K562 (cell line): ENCODE measurements around the gene FMO5. TPM values are rescaled to one million over a fixed set of nuclear protein-coding genes. Genes with fewer than 3 reads are reported as not detected.

ENCODE experiments used
- ATAC-seq: fragments of 200-7000 bp; cut with Tn5 transposase; 3 replicates; pipeline ENCODE4 v1.9.1; 2020; ENCODE audit warnings: moderate library complexity
- BruUV-seq: library from RNA; stranded (reverse); fragments of 400-500 nt; replicated peaks from 2 replicates; lab custom pipeline; 2021; lab: Mats Ljungman, UMichigan
- CTCF ChIA-PET: fragments of 300-600 bp; formaldehyde crosslinking; extraction: SDS; loops from one replicate; lab custom pipeline; 2021; ENCODE audit warnings: low intra/inter-chr PET ratio; lab: Yijun Ruan, JAX
- POLR2A ChIA-PET: fragments of 300-600, 350-650 bp; sonication (Branson Sonifier 250); formaldehyde crosslinking; extraction: SDS; loops from one replicate; lab custom pipeline; 2021; ENCODE audit warnings: antibody characterized with exemption, inconsistent platforms; lab: Yijun Ruan, JAX
- DNase-seq, 4 experiments: peaks; one replicate each; pipeline versions ENCODE4 v3.0.0 to v3.0.0-alpha.2; 2011 to 2018; ENCODE audit warnings: low spot score in 3 of 4, mixed read lengths in 3 of 4; ENCODE audit errors: extremely low read depth in 1 of 4
- FAIRE-seq: peaks from 2 replicates; lab custom pipeline; 2011; peaks lifted over from hg19 to GRCh38; lab: Jason Lieb, UNC
- H2AFZ ChIP-seq: 2 replicates; pipeline ENCODE4 v1.6.0; 2011; ENCODE audit warnings: low read depth, low read length, control low read depth, inconsistent platforms
- H3K27ac ChIP-seq: fragments of 200-600 bp; 3 replicates; pipeline ENCODE4 v1.8.0; 2011; ENCODE audit warnings: low read depth, mild to moderate bottlenecking, control low read depth, inconsistent platforms, low read length, moderate library complexity, mixed read lengths; ENCODE audit errors: extremely low read depth
- H3K27me3 ChIP-seq, 2 experiments: fragments of 300-600 bp in 1 of 2; 2 replicates in 1 of 2; 3 replicates in 1 of 2; pipeline versions ENCODE4 v1.6.0 to v1.8.0; 2011; ENCODE audit warnings: inconsistent platforms in 2 of 2, low read length in 2 of 2, mild to moderate bottlenecking in 1 of 2, mixed read lengths in 1 of 2, moderate library complexity in 1 of 2; ENCODE audit not compliant: control insufficient read depth in 2 of 2, insufficient read depth in 2 of 2
- H3K36me3 ChIP-seq: fragments of 300-600 bp; 3 replicates; pipeline ENCODE4 v1.8.0; 2011; ENCODE audit warnings: mild to moderate bottlenecking, low read length, inconsistent platforms; ENCODE audit not compliant: control insufficient read depth, insufficient read depth
- H3K4me1 ChIP-seq, 2 experiments: fragments of 200-600 bp in 1 of 2; replicated peaks in 1 of 2; 2 replicates in 1 of 2; 3 replicates in 1 of 2; pipeline versions ENCODE4 v1.5.1 to v1.8.0; 2011; ENCODE audit warnings: inconsistent platforms in 2 of 2, low read length in 2 of 2, mild to moderate bottlenecking in 1 of 2, mixed read lengths in 1 of 2, moderate library complexity in 1 of 2; ENCODE audit not compliant: control insufficient read depth in 2 of 2, insufficient read depth in 2 of 2
- H3K4me2 ChIP-seq: 2 replicates; pipeline ENCODE4 v1.6.1; 2011; ENCODE audit warnings: low read length, control low read depth, inconsistent platforms, mixed read lengths; ENCODE audit not compliant: insufficient read depth
- H3K4me3 ChIP-seq: fragments of 200-600 bp; sonication (generic), shearing (Covaris generic); 2 replicates; pipeline ENCODE4 v1.5.1; 2016; ENCODE audit warnings: control low read depth, inconsistent platforms
- H3K79me2 ChIP-seq: fragments of 200-600 bp; 3 replicates; pipeline ENCODE4 v1.8.0; 2011; ENCODE audit warnings: low read length, inconsistent platforms; ENCODE audit not compliant: control insufficient read depth, insufficient read depth
- H3K9ac ChIP-seq, 2 experiments: 2 replicates each; pipeline versions ENCODE4 v1.6.0 to v1.6.1; 2011; ENCODE audit warnings: low read depth in 2 of 2, low read length in 2 of 2, control low read depth in 1 of 2, inconsistent platforms in 1 of 2, mild to moderate bottlenecking in 1 of 2, mixed read lengths in 1 of 2; ENCODE audit not compliant: insufficient read depth in 1 of 2
- H3K9me1 ChIP-seq: one replicate; pipeline ENCODE4 v1.6.0; 2011; ENCODE audit warnings: inconsistent platforms, mild to moderate bottlenecking, low read length, moderate library complexity; ENCODE audit not compliant: control insufficient read depth, insufficient read depth
- H3K9me3 ChIP-seq: replicated peaks from 2 replicates; pipeline ENCODE4 v1.5.1; 2011; ENCODE audit warnings: low read depth, low read length, inconsistent platforms; ENCODE audit not compliant: control insufficient read depth, insufficient read depth
- H4K20me1 ChIP-seq: replicated peaks from 2 replicates; pipeline ENCODE4 v1.6.1; 2011; ENCODE audit warnings: low read length, inconsistent platforms, mixed read lengths; ENCODE audit not compliant: control insufficient read depth, insufficient read depth
- BHLHE40 ChIP-seq: IDR thresholded peaks from 2 replicates; pipeline ENCODE4 v1.6.1; 2011; ENCODE audit warnings: low read length, improper control_type of control experiment
- FOXM1 ChIP-seq, 2 experiments: fragments of 450-650 bp in 1 of 2; sonication (generic) in 1 of 2; formaldehyde crosslinking in 1 of 2; IDR thresholded peaks; 2 replicates each; pipeline versions ENCODE4 v1.6.1 to v1.9.0; 2017 to 2022; ENCODE audit warnings: low read depth in 2 of 2, mild to moderate bottlenecking in 2 of 2, missing genetic modification reagents in 1 of 2, moderate library complexity in 1 of 2
- GTF2A2 ChIP-seq: IDR thresholded peaks from 2 replicates; pipeline ENCODE4 v1.6.1; 2016; ENCODE audit warnings: mild to moderate bottlenecking, missing genetic modification characterization, missing compliant biosample characterization
- TAL1 ChIP-seq: fragments of 450-650 bp; IDR thresholded peaks from 2 replicates; pipeline ENCODE4 v1.6.1; 2016; ENCODE audit warnings: mild to moderate bottlenecking
- ZNF146 ChIP-seq: IDR thresholded peaks from one replicate; pipeline ENCODE4 v1.6.1; 2018; ENCODE audit warnings: missing compliant biosample characterization; ENCODE audit not compliant: unreplicated experiment
- WGBS: fragments of 100-300 bp; shearing (Covaris generic); methylation state at CpG from one replicate; pipeline ENCODE4 v1.1.6; 2016; ENCODE audit warnings: low coverage, mixed read lengths; ENCODE audit not compliant: insufficient coverage; ENCODE audit errors: missing lambda C conversion rate; 5-methylcytosine and 5-hydroxymethylcytosine counted together
- in situ Hi-C: fragments of 300-500 bp; cut with MboI; formaldehyde crosslinking; loops from 4 replicates; pipeline ENCODE4 v1.15.0; 2018; ENCODE audit warnings: inconsistent platforms, mixed read lengths
- intact Hi-C: fragments of 100-400 bp; cut with micrococcal nuclease; formaldehyde crosslinking; loops from 2 replicates; pipeline ENCODE4 v1.14.2; 2022
- polyA plus RNA-seq, 8 experiments: library from polyadenylated mRNA; depleted of rRNA in 4 of 8; stranded (reverse) in 5 of 8; unstranded in 3 of 8; fragments of >200 nt; fragmentation: Nextera tagmentation in 2 of 8; fragmentation: Illumina TruSeq in 1 of 8; extraction: Ambion mirVana in 2 of 8; extraction: Trizol in 1 of 8; gene quantifications; 2 replicates each; pipeline versions ENCODE4 v1.2.1 to v1.2.3, GENCODE V29; 2011 to 2014; ENCODE audit warnings: inconsistent platforms in 1 of 8, missing spikeins in 1 of 8
- total RNA-seq, 7 experiments: library from RNA; depleted of rRNA in 6 of 7; stranded (reverse); fragments of >200 nt in 6 of 7; fragmentation: Illumina TruSeq in 2 of 7; extraction: Trizol in 2 of 7; gene quantifications; 2 replicates each; pipeline versions ENCODE4 v1.2.1 to v1.2.3, GENCODE V29; 2011 to 2021; ENCODE audit warnings: low replicate concordance in 1 of 7
- TF ChIP-seq, protein P1 (sequence below): fragments of 250-450 bp; sonication (Bioruptor Pico); IDR thresholded peaks from 2 replicates; pipeline ENCODE4 v1.8.0; 2022; ENCODE audit warnings: moderate library complexity, mild to moderate bottlenecking, inconsistent platforms
- TF ChIP-seq, protein P2 (sequence below): fragments of 450-650 bp; IDR thresholded peaks from 2 replicates; pipeline ENCODE4 v1.6.1; 2016; ENCODE audit warnings: mild to moderate bottlenecking

The FMO5 gene
- total and polyA plus RNA-seq, 9 of the 15 experiments (the other 6 are each of a cell fraction or from before 2014, with no cell fraction given): 0.11 to 0.69 (median 0.19) TPM; not detected in 1

DNA sequence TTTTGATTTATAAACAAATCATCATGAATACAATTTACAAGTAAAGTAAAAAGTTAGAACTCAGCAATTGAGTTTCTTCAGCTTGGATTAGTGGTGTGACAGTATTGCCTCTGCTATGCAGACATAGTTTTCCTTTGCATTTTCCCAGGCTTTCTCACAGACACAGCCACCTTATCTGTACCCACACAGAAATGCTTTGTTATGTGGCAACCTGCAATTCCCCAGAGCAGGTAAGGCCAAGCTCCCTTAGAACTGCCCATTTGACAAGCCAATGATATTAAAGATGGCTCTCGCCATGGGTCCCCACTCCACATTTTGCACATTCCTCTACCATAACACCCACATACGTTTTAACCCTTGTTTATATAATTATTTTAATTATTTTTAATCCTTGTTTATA, 14.2 kb downstream of the FMO5 start:
- 3% methylated on average over 2 of the region's 2 CpGs for WGBS

More for the DNA sequence above, 14.2 kb downstream of the FMO5 start:
- no peak for ATAC-seq
- Histone ChIP-seq H3K79me2 (no peaks in the 10 kb centered on the region), H3K27me3 (peaks cover 5 to 8% of the 10 kb centered on the region in 2 experiments; a peak in 4 of 5 replicates), H3K27ac (no peak overlapping the region), H3K4me1 (0 out of 5 replicates have a peak, but pooled peaks cover 0 to 3% of the 10 kb centered on the region in 2 experiments), H2AFZ (no peak overlapping the region), H3K9me1 (no peaks in the 10 kb centered on the region), H3K4me3 (no peak overlapping the region), H4K20me1 (no peaks in the 10 kb centered on the region), H3K4me2 (no peak overlapping the region), H3K9me3 (no peaks in the 10 kb centered on the region), H3K9ac (no peak overlapping the region), H3K36me3 (no peaks in the 10 kb centered on the region)
- ChIA-PET POLR2A (interaction anchor here (0.7 kb wide), 1 partner anchor 10 kb away, joined by 3 read pairs; no protein-coding TSS in a partner anchor), CTCF (no interaction called here)
- no peak for FAIRE-seq
- no TSS peak for BruUV-seq
- TF ChIP-seq, protein P1, sequence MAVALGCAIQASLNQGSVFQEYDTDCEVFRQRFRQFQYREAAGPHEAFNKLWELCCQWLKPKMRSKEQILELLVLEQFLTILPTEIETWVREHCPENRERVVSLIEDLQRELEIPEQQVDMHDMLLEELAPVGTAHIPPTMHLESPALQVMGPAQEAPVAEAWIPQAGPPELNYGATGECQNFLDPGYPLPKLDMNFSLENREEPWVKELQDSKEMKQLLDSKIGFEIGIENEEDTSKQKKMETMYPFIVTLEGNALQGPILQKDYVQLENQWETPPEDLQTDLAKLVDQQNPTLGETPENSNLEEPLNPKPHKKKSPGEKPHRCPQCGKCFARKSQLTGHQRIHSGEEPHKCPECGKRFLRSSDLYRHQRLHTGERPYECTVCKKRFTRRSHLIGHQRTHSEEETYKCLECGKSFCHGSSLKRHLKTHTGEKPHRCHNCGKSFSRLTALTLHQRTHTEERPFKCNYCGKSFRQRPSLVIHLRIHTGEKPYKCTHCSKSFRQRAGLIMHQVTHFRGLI (CRISPR knock-in tag): no peak
- TF ChIP-seq FOXM1 (IDR thresholded peaks at IDR 0.05; ENCODE audit: low read depth) (no peak), FOXM1 (CRISPR knock-in tag; IDR thresholded peaks at IDR 0.05; ENCODE audit: low read depth) (no peak), BHLHE40 (no peak), GTF2A2 (tag) (no peak), ZNF146 (CRISPR knock-in tag) (no peak), TAL1 (no peak)
- TF ChIP-seq, protein P2, sequence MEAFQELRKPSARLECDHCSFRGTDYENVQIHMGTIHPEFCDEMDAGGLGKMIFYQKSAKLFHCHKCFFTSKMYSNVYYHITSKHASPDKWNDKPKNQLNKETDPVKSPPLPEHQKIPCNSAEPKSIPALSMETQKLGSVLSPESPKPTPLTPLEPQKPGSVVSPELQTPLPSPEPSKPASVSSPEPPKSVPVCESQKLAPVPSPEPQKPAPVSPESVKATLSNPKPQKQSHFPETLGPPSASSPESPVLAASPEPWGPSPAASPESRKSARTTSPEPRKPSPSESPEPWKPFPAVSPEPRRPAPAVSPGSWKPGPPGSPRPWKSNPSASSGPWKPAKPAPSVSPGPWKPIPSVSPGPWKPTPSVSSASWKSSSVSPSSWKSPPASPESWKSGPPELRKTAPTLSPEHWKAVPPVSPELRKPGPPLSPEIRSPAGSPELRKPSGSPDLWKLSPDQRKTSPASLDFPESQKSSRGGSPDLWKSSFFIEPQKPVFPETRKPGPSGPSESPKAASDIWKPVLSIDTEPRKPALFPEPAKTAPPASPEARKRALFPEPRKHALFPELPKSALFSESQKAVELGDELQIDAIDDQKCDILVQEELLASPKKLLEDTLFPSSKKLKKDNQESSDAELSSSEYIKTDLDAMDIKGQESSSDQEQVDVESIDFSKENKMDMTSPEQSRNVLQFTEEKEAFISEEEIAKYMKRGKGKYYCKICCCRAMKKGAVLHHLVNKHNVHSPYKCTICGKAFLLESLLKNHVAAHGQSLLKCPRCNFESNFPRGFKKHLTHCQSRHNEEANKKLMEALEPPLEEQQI: no peak
- intact Hi-C loops (no loop called here), in situ Hi-C loops (no loop called here)
- no peak for DNase-seq
